SKM-1 treated with dmso at 0.1 percent for 144 hours (cell line): ENCODE measurements around the gene GSTM4.

ENCODE experiments used
- DNase-seq: peaks from one replicate; lab custom pipeline; 2025; ENCODE audit not compliant: unreplicated experiment; lab: John Stamatoyannopoulos, UW

Gene GSTM4

GRCh38 chr1:109655615-109656519, at the start of gene GSTM4:
Gene GSTM4, plus strand, starts transcription at chr1:109656099. Its CDS starts 291 bp downstream, at chr1:109656390.
- DNase-seq = peak; percentile 73

DNA sequence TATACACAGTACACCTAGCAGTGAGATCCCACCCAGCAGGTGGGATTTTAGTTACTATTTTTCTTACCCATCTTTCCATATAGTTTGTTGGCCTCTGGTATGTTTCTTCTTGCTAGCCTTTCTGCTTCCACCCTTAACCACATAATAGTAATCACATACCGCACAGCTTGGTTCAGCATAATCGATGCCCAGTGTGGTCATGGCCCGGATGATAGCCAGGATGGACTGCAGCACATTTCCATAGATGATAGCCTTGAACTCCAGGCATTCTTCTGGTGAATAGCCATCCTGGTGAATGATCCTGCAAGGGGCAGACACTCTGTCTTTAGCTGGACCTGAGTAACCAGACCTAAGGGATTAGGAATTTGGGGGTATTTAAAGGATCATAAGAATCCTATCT, 46.0 kb upstream of the GSTM4 start:
- DNase-seq = no peak

DNA sequence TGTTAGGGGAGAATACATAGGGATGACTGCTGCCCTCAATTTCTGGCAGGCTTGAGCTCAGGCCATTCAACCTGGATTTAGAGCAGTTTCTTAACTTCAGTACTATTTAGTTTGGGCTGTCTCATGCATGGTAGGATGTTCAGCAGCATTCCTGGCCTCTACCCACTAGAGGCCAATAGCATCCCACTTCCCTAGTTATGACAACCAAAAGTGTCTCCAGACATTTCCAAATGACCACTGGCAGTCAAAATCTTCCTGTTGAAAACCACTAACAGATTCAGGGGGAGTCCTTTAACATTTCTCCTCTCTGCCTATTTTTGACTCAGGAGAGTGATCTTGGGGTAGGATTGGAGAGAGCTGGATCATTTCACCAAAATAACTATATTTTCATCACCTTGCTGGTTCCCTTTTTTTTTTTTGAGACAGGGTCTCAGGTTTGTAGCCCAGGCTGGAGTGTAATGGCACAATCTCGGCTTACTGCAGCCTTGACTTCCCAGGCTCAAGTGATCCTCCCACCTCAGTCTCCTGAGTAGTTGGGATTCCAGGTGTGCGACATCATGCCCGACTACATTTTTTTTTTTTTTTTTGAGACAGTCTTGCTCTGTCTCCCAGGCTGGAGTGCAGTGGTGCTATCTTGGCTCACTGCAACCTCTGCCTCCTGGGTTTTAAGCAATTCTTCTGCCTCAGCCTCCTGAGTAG, 45.1 kb upstream of the GSTM4 start:
- DNase-seq = no peak

- no peak for DNase-seq
These were observed 44.5 kb upstream of the GSTM4 start for GRCh38 chr1:109611308-109611990.

GRCh38 chr1:109613361-109614147, 42.3 kb upstream of the GSTM4 start:
- no peak for DNase-seq

DNA sequence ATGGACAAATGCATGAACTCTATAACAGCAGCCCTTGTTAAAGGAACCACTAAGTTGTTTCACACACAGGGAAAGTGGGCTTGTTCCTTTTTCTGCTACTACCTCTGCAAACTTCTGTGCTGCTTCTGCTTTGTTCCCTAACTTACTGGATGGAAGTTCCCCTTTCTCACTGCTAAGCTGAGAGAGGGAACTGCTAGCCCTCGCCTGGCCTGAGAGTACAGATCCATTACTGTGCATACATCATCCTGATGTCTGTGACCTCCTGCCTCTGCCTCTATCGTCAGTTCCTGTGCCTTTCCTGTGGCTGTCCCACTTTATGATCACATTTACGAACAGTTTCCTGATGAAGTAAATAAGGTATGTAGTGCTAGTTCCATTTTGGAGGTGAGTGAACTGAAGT, 40.0 kb upstream of the GSTM4 start:
- DNase-seq = peak; percentile 99

- no peak for DNase-seq
These were observed 39.5 kb upstream of the GSTM4 start for GRCh38 chr1:109616391-109616790.

- peak; percentile 48 for DNase-seq
These were observed 38.6 kb upstream of the GSTM4 start for GRCh38 chr1:109617291-109617801.

- DNase-seq = no peak
These were observed 37.0 kb upstream of the GSTM4 start for GRCh38 chr1:109618661-109619575.

DNA sequence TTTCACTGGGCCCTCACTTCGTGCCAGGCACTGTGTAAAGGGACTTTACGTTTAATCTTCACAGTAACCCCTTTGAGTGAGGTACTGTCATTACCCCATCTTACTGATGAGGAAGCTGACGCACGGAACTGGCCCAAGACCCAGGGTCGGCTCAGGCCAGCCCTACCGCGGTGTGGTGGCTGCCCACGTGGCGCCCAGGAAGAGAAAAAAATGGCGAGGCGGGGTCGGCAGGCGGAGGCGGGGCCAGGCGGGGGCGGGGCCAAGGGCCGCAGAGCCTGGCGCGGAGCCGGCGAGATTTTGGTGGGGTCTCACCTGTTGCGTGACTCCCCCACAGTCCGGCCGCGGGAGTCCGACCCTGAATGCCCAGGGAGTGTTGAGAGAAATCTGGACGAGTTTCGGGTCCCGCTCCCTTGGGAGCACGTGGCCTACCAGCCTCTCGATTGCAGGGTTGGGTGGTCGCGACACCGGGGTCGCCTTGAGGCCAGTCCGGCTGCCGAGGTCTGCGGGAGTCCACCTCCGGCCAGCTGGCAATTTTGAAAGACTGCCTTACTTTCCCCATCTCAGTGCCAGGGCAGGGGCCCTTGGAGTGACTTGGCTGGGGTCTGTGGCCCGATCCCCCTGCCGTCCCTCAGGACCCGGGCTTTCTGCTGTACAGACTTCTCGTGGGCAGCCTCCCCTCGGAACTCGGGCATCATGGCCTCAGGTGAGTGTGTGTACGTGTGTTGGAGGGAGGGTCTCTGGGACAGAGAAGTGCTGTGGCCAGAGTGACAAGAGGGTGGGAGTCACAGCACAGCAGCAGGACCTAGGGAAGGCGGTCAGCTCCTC, 36.1 kb upstream of the GSTM4 start, which contains the start of the genes AMPD2 and GNAT2:
TSS of gene AMPD2 (plus strand) at position 262 of the 825 bp plus-strand sequence. CDS start 1,339 bp downstream, outside the sequence.
TSS of gene GNAT2 (minus strand) at position 41 of the 825 bp plus-strand sequence. CDS start 6,746 bp downstream, outside the sequence.
- DNase-seq = peak; percentile 86

DNA sequence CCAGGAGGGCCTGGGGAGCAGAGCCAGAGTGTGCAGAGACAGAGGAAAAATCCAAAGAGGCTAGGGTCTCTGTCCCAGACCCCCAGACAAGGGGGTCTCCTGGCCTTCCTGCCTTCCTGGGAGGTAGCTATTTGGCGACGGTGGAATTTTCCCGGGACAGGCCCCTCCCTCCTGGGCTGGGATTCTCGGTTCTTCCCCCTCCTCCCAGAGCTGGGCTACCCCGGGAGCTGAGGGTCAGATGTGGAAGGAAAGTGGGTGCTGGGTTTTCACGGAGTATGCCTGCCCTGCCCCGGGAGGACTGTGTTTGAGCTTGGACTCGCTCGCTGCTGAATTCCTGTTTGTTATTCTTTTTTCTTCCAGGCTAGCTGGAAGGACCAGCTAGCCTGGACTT, 35.5 kb upstream of the GSTM4 start:
- no peak for DNase-seq

- peak; percentile 97 for DNase-seq
These were observed 35.0 kb upstream of the GSTM4 start for GRCh38 chr1:109620841-109621286.

DNA sequence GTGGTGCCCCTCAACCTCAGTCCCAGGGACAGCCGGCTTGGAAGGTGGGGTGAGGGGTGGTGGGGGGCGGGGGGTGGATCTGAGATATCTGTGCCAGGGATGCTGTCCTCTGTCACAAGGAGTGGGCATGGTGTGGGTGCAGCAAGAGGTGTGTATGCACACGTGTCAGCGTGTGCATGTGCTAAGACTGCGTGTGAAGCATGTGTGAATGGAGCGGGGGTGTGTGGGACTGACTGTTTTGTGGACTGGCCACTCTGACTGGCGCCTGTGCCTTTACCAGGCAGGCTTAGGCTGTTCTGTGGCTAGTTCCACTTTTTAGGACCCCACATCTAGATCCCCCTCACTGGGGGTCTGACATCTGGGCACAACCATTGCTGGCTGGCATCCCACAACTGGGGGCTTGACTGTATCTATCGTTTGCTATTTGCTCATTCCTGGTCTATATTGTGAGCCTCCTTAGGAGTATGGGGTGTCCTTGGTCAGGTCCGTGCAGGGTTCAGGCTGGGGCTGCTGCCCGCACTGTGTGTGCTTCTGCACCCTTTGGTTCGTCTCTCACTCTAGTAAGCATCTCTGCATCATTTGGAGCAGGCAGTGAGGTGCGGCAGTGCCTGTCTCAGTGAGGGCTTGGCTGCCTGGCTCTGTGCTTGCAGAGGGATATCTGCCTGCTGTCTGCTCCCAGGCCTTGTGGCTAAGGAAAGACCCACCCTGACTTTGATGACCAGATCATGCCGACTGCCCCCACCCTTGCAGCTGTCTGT, 34.3 kb upstream of the GSTM4 start:
- no peak for DNase-seq

- no peak for DNase-seq
These were observed 33.6 kb upstream of the GSTM4 start for GRCh38 chr1:109622137-109622892.

DNA sequence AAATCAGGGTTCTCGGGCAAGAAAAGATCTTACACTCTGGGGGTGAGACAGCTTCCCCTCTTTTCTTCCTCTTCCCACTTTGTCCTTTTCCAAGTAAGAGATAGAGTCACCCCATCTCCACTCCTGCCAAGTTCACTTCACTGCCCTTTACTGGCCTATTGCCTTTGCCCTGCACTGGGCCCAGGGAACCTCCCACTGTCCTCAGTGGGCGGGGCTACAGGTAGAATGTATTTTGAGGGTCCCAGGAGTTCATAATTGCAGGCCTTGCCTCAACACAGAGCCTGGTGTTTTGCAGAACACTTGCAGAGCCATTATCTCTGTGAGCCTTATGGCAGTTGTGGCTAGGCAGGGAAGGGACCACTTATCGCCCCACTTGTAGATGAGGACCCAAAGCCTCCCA, 33.0 kb upstream of the GSTM4 start:
- no peak for DNase-seq

- DNase-seq = no peak
These were observed 32.2 kb upstream of the GSTM4 start for GRCh38 chr1:109623601-109624161.
